H1 (cell line): Measurements from ENCODE around the gene EPHA3. TPM values are rescaled to one million over a fixed set of nuclear protein-coding genes. Genes with fewer than 3 reads are reported as not detected.

Source experiments
- CTCF ChIA-PET: fragments of 300-600 bp; sonication (Branson Sonifier 250); formaldehyde crosslinking; loops from one replicate; lab custom pipeline; 2021; ENCODE audit not compliant: partially characterized antibody; lab: Charles Lee
- POLR2A ChIA-PET: fragments of 300-600 bp; sonication (Branson Sonifier 250); formaldehyde crosslinking; loops from one replicate; lab custom pipeline; 2021; ENCODE audit warnings: inconsistent platforms; ENCODE audit not compliant: partially characterized antibody; lab: Charles Lee
- DNase-seq, 2 experiments: peaks; one replicate each; pipeline versions ENCODE4 v3.0.0 to v3.0.0-alpha.2; 2010 to 2022; ENCODE audit warnings: low spot score in 2 of 2, low read depth in 1 of 2, mixed read lengths in 1 of 2
- FAIRE-seq: peaks from 2 replicates; lab custom pipeline; 2011; peaks lifted over from hg19 to GRCh38; lab: Jason Lieb, UNC
- H2AFZ ChIP-seq: 2 replicates; pipeline ENCODE4 v1.8.1; 2012; ENCODE audit warnings: low read length, inconsistent platforms
- H2AK5ac ChIP-seq: 2 replicates; pipeline ENCODE4 v1.6.1; 2013; ENCODE audit warnings: low read depth, low read length
- H2BK120ac ChIP-seq: replicated peaks from 2 replicates; pipeline ENCODE3; 2013; ENCODE audit warnings: low read depth, low read length, inconsistent platforms
- H2BK12ac ChIP-seq: 2 replicates; pipeline ENCODE4 v1.6.1; 2013; ENCODE audit warnings: low read depth, low read length
- H2BK15ac ChIP-seq: 2 replicates; pipeline ENCODE4 v1.6.1; 2013; ENCODE audit warnings: low read length
- H2BK20ac ChIP-seq: 2 replicates; pipeline ENCODE4 v1.6.1; 2013; ENCODE audit warnings: low read length
- H2BK5ac ChIP-seq: 2 replicates; pipeline ENCODE4 v1.6.1; 2013; ENCODE audit warnings: low read depth, low read length
- H3K14ac ChIP-seq: 2 replicates; pipeline ENCODE4 v1.6.1; 2013; ENCODE audit warnings: inconsistent platforms; ENCODE audit not compliant: insufficient read length
- H3K18ac ChIP-seq: 2 replicates; pipeline ENCODE4 v1.6.1; 2013; ENCODE audit warnings: low read length; ENCODE audit errors: extremely low read depth
- H3K23ac ChIP-seq: 2 replicates; pipeline ENCODE4 v1.6.1; 2013; ENCODE audit warnings: inconsistent platforms; ENCODE audit not compliant: insufficient read length
- H3K23me2 ChIP-seq: 2 replicates; pipeline ENCODE4 v1.6.1; 2013; ENCODE audit warnings: low read depth, low read length
- H3K27ac ChIP-seq: 2 replicates; pipeline ENCODE4 v1.6.1; 2011; ENCODE audit warnings: low read depth, low read length, inconsistent platforms
- H3K27me3 ChIP-seq, 4 experiments: replicated peaks in 1 of 4; 1 replicate in 1 of 4; 2 replicates in 3 of 4; pipeline versions ENCODE4 v1.6.1 to v1.8.1; 2011 to 2013; ENCODE audit warnings: low read length in 3 of 4, mild to moderate bottlenecking in 3 of 4, inconsistent platforms in 2 of 4, mixed read lengths in 2 of 4, moderate library complexity in 1 of 4; ENCODE audit not compliant: control insufficient read depth in 3 of 4, insufficient read depth in 3 of 4; ENCODE audit errors: extremely low read depth in 1 of 4
- H3K36me3 ChIP-seq, 4 experiments: 2 replicates each; pipeline versions ENCODE4 v1.6.1 to v1.8.1; 2011 to 2013; ENCODE audit warnings: mild to moderate bottlenecking in 4 of 4, low read length in 3 of 4, moderate library complexity in 2 of 4, control low read depth in 1 of 4, inconsistent platforms in 1 of 4; ENCODE audit not compliant: insufficient read depth in 4 of 4, control insufficient read depth in 2 of 4
- H3K4ac ChIP-seq: replicated peaks from 2 replicates; pipeline ENCODE3; 2013; ENCODE audit warnings: low read length, low read depth, mixed read lengths, inconsistent platforms; ENCODE audit not compliant: insufficient read length
- H3K4me1 ChIP-seq, 4 experiments: replicated peaks in 1 of 4; 1 replicate in 1 of 4; 2 replicates in 3 of 4; pipeline versions ENCODE4 v1.6.1 to v1.8.1; 2011 to 2013; ENCODE audit warnings: low read length in 3 of 4, inconsistent platforms in 2 of 4, mixed read lengths in 1 of 4; ENCODE audit not compliant: insufficient read depth in 4 of 4, control insufficient read depth in 3 of 4
- H3K4me2 ChIP-seq, 2 experiments: 2 replicates each; pipeline versions ENCODE4 v1.6.1 to v1.8.1; 2011 to 2013; ENCODE audit warnings: low read depth in 2 of 2, low read length in 2 of 2, control low read depth in 1 of 2, inconsistent platforms in 1 of 2, mild to moderate bottlenecking in 1 of 2; ENCODE audit not compliant: insufficient read depth in 1 of 2
- H3K4me3 ChIP-seq, 4 experiments: fragments of 200-600, 300-600 bp in 1 of 4; sonication (generic), shearing (Covaris generic), sonication (Bioruptor Twin) in 1 of 4; 2 replicates each; pipeline versions ENCODE4 v1.5.1 to v1.8.1; 2011 to 2016; ENCODE audit warnings: low read length in 4 of 4, low read depth in 3 of 4, control low read depth in 2 of 4, inconsistent platforms in 2 of 4, mild to moderate bottlenecking in 2 of 4, mixed read lengths in 1 of 4, moderate library complexity in 1 of 4; ENCODE audit not compliant: insufficient read depth in 2 of 4; ENCODE audit errors: extremely low read depth in 1 of 4
- H3K56ac ChIP-seq: replicated peaks from 2 replicates; pipeline ENCODE3; 2013; ENCODE audit warnings: low read depth, mild to moderate bottlenecking, mixed read lengths, low read length, inconsistent platforms; ENCODE audit not compliant: insufficient read length
- H3K79me1 ChIP-seq: 2 replicates; pipeline ENCODE4 v1.6.1; 2013; ENCODE audit warnings: low read depth, low read length, control low read depth
- H3K79me2 ChIP-seq, 2 experiments: 2 replicates each; pipeline versions ENCODE4 v1.6.1 to v1.8.1; 2012 to 2013; ENCODE audit warnings: low read length in 2 of 2, mild to moderate bottlenecking in 2 of 2, inconsistent platforms in 1 of 2; ENCODE audit not compliant: insufficient read depth in 2 of 2, control insufficient read depth in 1 of 2
- H3K9ac ChIP-seq, 4 experiments: replicated peaks in 1 of 4; 1 replicate in 1 of 4; 2 replicates in 3 of 4; pipeline versions ENCODE4 v1.6.1 to v1.8.1; 2011 to 2013; ENCODE audit warnings: low read depth in 3 of 4, low read length in 3 of 4, control low read depth in 2 of 4, mild to moderate bottlenecking in 2 of 4, moderate library complexity in 2 of 4, inconsistent platforms in 1 of 4; ENCODE audit errors: extremely low read depth in 1 of 4
- H3K9me3 ChIP-seq, 2 experiments: 2 replicates each; pipeline versions ENCODE4 v1.6.1 to v1.8.1; 2012 to 2013; ENCODE audit warnings: mild to moderate bottlenecking in 2 of 2, moderate library complexity in 2 of 2, control low read depth in 1 of 2, inconsistent platforms in 1 of 2, low read depth in 1 of 2, low read length in 1 of 2, mixed read lengths in 1 of 2; ENCODE audit not compliant: insufficient read depth in 2 of 2
- H4K20me1 ChIP-seq, 2 experiments: replicated peaks in 1 of 2; 2 replicates each; pipeline versions ENCODE3 to v1.8.1; 2011 to 2013; ENCODE audit warnings: inconsistent platforms in 2 of 2, low read length in 2 of 2, mild to moderate bottlenecking in 1 of 2; ENCODE audit not compliant: insufficient read depth in 2 of 2, control insufficient read depth in 1 of 2
- H4K5ac ChIP-seq: 2 replicates; pipeline ENCODE4 v1.6.1; 2013; ENCODE audit warnings: low read length, low read depth, mixed read lengths, inconsistent platforms; ENCODE audit not compliant: insufficient read length
- H4K8ac ChIP-seq: 2 replicates; pipeline ENCODE4 v1.8.0; 2013; ENCODE audit warnings: mild to moderate bottlenecking, moderate library complexity, low read length, inconsistent platforms; ENCODE audit not compliant: insufficient read depth; ENCODE audit errors: extremely low read depth
- H4K91ac ChIP-seq: replicated peaks from 2 replicates; pipeline ENCODE3; 2013; ENCODE audit warnings: low read length, mixed read lengths, inconsistent platforms; ENCODE audit not compliant: insufficient read length
- ASH2L ChIP-seq: fragments of 200-600, 300-600 bp; sonication (generic); IDR thresholded peaks from one replicate; pipeline ENCODE4 v1.7.1; 2017; ENCODE audit warnings: low read length
- BRCA1 ChIP-seq: IDR thresholded peaks from 2 replicates; pipeline ENCODE4 v1.6.1; 2012; ENCODE audit warnings: low read depth, low read length, improper control_type of control experiment
- CBX8 ChIP-seq: fragments of 300-800, 300-1000 bp; sonication (generic); IDR thresholded peaks from 2 replicates; pipeline ENCODE4 v1.7.1; 2016; ENCODE audit warnings: low read depth, low read length, borderline replicate concordance
- CEBPB ChIP-seq: IDR thresholded peaks from 2 replicates; pipeline ENCODE4 v1.6.1; 2012; ENCODE audit warnings: low read depth, low read length
- EP300 ChIP-seq, 2 experiments: IDR thresholded peaks; 1 replicate in 1 of 2; 2 replicates in 1 of 2; pipeline ENCODE4 v1.6.1; 2011 to 2012; ENCODE audit warnings: low read depth in 2 of 2, low read length in 2 of 2, mild to moderate bottlenecking in 2 of 2, borderline replicate concordance in 1 of 2, inconsistent platforms in 1 of 2, moderate library complexity in 1 of 2
- HDAC6 ChIP-seq: IDR thresholded peaks from one replicate; pipeline ENCODE4 v1.7.1; 2012; ENCODE audit warnings: low read depth, mild to moderate bottlenecking, inconsistent platforms, low read length, moderate library complexity
- KDM1A ChIP-seq: fragments of 200-600, 300-600 bp; sonication (generic); IDR thresholded peaks from 2 replicates; pipeline ENCODE4 v1.7.1; 2016; ENCODE audit warnings: mild to moderate bottlenecking, low read length, borderline replicate concordance
- KDM4A ChIP-seq: IDR thresholded peaks from one replicate; pipeline ENCODE4 v1.7.1; 2012; ENCODE audit warnings: low read depth, mild to moderate bottlenecking, moderate library complexity, low read length, inconsistent platforms; ENCODE audit not compliant: severe bottlenecking
- POLR2A ChIP-seq, 2 experiments: IDR thresholded peaks; 1 replicate in 1 of 2; 2 replicates in 1 of 2; pipeline ENCODE4 v1.6.1; 2011; ENCODE audit warnings: low read depth in 2 of 2, low read length in 2 of 2, mild to moderate bottlenecking in 2 of 2; ENCODE audit errors: control extremely low read depth in 1 of 2
- RXRA ChIP-seq: IDR thresholded peaks from 2 replicates; pipeline ENCODE4 v1.6.1; 2011; ENCODE audit warnings: low read depth, mild to moderate bottlenecking, low read length, moderate library complexity; ENCODE audit not compliant: insufficient read depth
- SIX5 ChIP-seq: IDR thresholded peaks from 2 replicates; pipeline ENCODE4 v1.6.1; 2011; ENCODE audit warnings: mild to moderate bottlenecking, low read depth, low read length
- SP4 ChIP-seq: IDR thresholded peaks from 2 replicates; pipeline ENCODE4 v1.6.1; 2012; ENCODE audit warnings: low read length, inconsistent platforms
- SUZ12 ChIP-seq: fragments of 200-600 bp; sonication (generic); IDR thresholded peaks from 2 replicates; pipeline ENCODE4 v1.6.1; 2012; ENCODE audit warnings: mild to moderate bottlenecking, inconsistent platforms, low read length, moderate library complexity, mixed read lengths
- TAF7 ChIP-seq: optimal IDR thresholded peaks from 2 replicates; pipeline ENCODE3; 2011; ENCODE audit warnings: low read depth, mild to moderate bottlenecking, inconsistent platforms, low read length, moderate library complexity, borderline replicate concordance
- TBP ChIP-seq: IDR thresholded peaks from 2 replicates; pipeline ENCODE4 v1.6.1; 2011; ENCODE audit warnings: low read depth, low read length, improper control_type of control experiment
- TCF12 ChIP-seq: IDR thresholded peaks from 2 replicates; pipeline ENCODE4 v1.6.1; 2011; ENCODE audit warnings: low read depth, mild to moderate bottlenecking, low read length
- YY1 ChIP-seq: IDR thresholded peaks from 2 replicates; pipeline ENCODE4 v1.6.1; 2011; ENCODE audit warnings: low read depth, mild to moderate bottlenecking, low read length
- WGBS, 2 experiments: shearing (Covaris generic) in 1 of 2; methylation state at CpG; one replicate each; pipeline versions ENCODE4 v1.1.6 to v1.1.7; 2013 to 2015; ENCODE audit warnings: low lambda C conversion rate in 2 of 2, mixed read lengths in 2 of 2, inconsistent platforms in 1 of 2, low coverage in 1 of 2, missing lambda C conversion rate in 1 of 2; ENCODE audit not compliant: insufficient replicate concordance in 2 of 2, insufficient coverage in 1 of 2, insufficient read length in 1 of 2; ENCODE audit errors: extremely low coverage in 1 of 2, missing lambda C conversion rate in 1 of 2; 5-methylcytosine and 5-hydroxymethylcytosine counted together
- polyA plus RNA-seq, 7 experiments: library from polyadenylated mRNA; depleted of rRNA in 3 of 7; stranded (reverse) in 5 of 7; unstranded in 2 of 7; fragments of >200 nt in 5 of 7; fragments of 200-250 nt in 2 of 7; gene quantifications; 1 replicate in 5 of 7; 2 replicates in 1 of 7; 4 replicates in 1 of 7; pipeline versions ENCODE4 v1.2.1 to v1.2.3, GENCODE V29; 2011 to 2013; ENCODE audit warnings: missing spikeins in 2 of 7, mixed read lengths in 2 of 7
- total RNA-seq: library from RNA; stranded (reverse); fragmentation: NEBNext Ultra II Directional; extraction: Animal tissue kit (Norgen Biotek cat#: 25700); gene quantifications from 2 replicates; pipeline ENCODE4 v1.2.1, GENCODE V29; 2021

Gene EPHA3
- total and polyA plus RNA-seq, 2 of the 8 experiments (the other 6 are each of a cell fraction or from before 2014, with no cell fraction given) = 0.09 to 0.22 TPM

DNA sequence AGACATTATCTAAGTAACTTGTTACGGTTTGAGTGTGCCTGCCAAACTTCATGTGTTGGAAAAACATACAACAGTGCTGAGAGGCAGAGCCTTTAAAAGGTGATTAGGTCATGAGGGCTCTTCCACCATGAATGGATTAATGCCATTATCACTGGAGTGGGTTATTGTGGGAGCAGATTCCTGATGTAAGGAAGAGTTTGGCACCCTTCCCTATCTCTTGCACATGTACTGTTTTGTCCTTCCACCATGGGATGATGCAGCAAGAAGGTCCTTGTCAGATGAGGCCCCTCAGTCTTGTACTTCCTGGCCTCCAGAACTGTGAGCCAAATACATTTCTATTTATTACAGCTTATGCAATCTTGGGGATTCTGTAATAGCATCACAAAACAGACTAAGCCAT is 413.9 kb downstream of the EPHA3 start:
- CTCF ChIA-PET = no interaction called here
- TF ChIP-seq TBP = no peak
- TF ChIP-seq CEBPB = no peak
- TF ChIP-seq HDAC6 = no peak
- no peak for TF ChIP-seq ASH2L
- TF ChIP-seq POLR2A (IDR thresholded peaks at IDR 0.05; ENCODE audit: control extremely low read depth in 1 of 2, low read depth in 2 of 2, low read length in 2 of 2) = no peak
- no peak for TF ChIP-seq SUZ12
- TF ChIP-seq RXRA = no peak
- no peak for TF ChIP-seq TCF12
- no peak for TF ChIP-seq KDM4A
- TF ChIP-seq SP4 = no peak
- TF ChIP-seq YY1 = no peak
- TF ChIP-seq BRCA1 = no peak
- TF ChIP-seq CBX8 = no peak
- no peak for TF ChIP-seq SIX5
- no peak for TF ChIP-seq EP300 (IDR thresholded peaks at IDR 0.05; ENCODE audit: borderline replicate concordance in 1 of 2, low read depth in 2 of 2, low read length in 2 of 2)
- no peak for TF ChIP-seq TAF7
- no peak for TF ChIP-seq KDM1A

More for the DNA sequence above, 413.9 kb downstream of the EPHA3 start:
- Histone ChIP-seq H3K9ac (no peak overlapping the region), H3K27ac (no peak overlapping the region), H3K79me2 (no peaks in the 10 kb centered on the region), H3K9me3 (no peaks in the 10 kb centered on the region), H2AFZ (no peak overlapping the region), H2BK120ac (no peak overlapping the region), H3K36me3 (no peaks in the 10 kb centered on the region), H3K4me1 (peaks cover 0 to 3% (median 1%) of the 10 kb centered on the region in 4 experiments; a peak in 2 of 7 replicates), H4K5ac (no peak overlapping the region), H2BK15ac (no peak overlapping the region), H4K8ac (no peak overlapping the region), H4K91ac (peak overlapping the region; percentile 55), H3K4me3 (no peak overlapping the region), H3K27me3 (no peaks in the 10 kb centered on the region), H3K23me2 (no peaks in the 10 kb centered on the region; the same call in 1 of the 2 replicates), H3K18ac (no peak overlapping the region), H4K20me1 (no peaks in the 10 kb centered on the region), H2BK20ac (no peak overlapping the region), H3K79me1 (no peaks in the 10 kb centered on the region), H2BK5ac (no peak overlapping the region), H3K23ac (no peak overlapping the region), H2AK5ac (no peak overlapping the region), H3K14ac (no peak overlapping the region), H3K4ac (no peak overlapping the region), H2BK12ac (no peak overlapping the region), H3K4me2 (no peak overlapping the region), H3K56ac (no peak overlapping the region)
- WGBS, 2 experiments = 74% methylated on average over 1 of the region's 1 CpG; no CpG with 5 or more reads in 1 of the 2 experiments
- FAIRE-seq = no peak
- no peak for DNase-seq
- POLR2A ChIA-PET = no interaction called here
